A172 (cell line): Measurements from ENCODE around the gene ADGRG3. TPM values are rescaled to one million over a fixed set of nuclear protein-coding genes. Genes with fewer than 3 reads are reported as not detected.

Experiments used
- DNase-seq: peaks from one replicate; pipeline ENCODE4 v3.0.0-alpha.2; 2015; ENCODE audit warnings: low spot score
- total RNA-seq: library from RNA; depleted of rRNA; stranded (reverse); fragments of >200 nt; shearing (Covaris generic); gene quantifications from 2 replicates; pipeline ENCODE4 v1.2.3, GENCODE V29; 2014

Gene ADGRG3
- total RNA-seq, 1 experiment from 2014 or later: not detected

GRCh38 chr16:57679767-57680482, 11.8 kb downstream of the ADGRG3 start:
- DNase-seq: no peak

GRCh38 chr16:57680842-57681375, 12.8 kb downstream of the ADGRG3 start:
- DNase-seq: no peak

GRCh38 chr16:57681950-57682728, 14.0 kb downstream of the ADGRG3 start:
- DNase-seq: no peak

- DNase-seq: no peak
These were observed 14.9 kb downstream of the ADGRG3 start for GRCh38 chr16:57682809-57683635.

- no peak for DNase-seq
These were observed 15.8 kb downstream of the ADGRG3 start for GRCh38 chr16:57683636-57684545.

GRCh38 chr16:57684626-57685358, 16.7 kb downstream of the ADGRG3 start:
- no peak for DNase-seq

- DNase-seq: no peak
These were observed 17.5 kb downstream of the ADGRG3 start for GRCh38 chr16:57685633-57686032.

- DNase-seq: no peak
These were observed 18.5 kb downstream of the ADGRG3 start for GRCh38 chr16:57686577-57686976.

GRCh38 chr16:57687363-57687929, 19.3 kb downstream of the ADGRG3 start:
- DNase-seq: no peak

- no peak for DNase-seq
These were observed 20.4 kb downstream of the ADGRG3 start for GRCh38 chr16:57688487-57688986.

- DNase-seq: no peak
These were observed 21.1 kb downstream of the ADGRG3 start for GRCh38 chr16:57688987-57689761.

GRCh38 chr16:57689762-57690558, 21.9 kb downstream of the ADGRG3 start:
- no peak for DNase-seq

- no peak for DNase-seq
These were observed 22.8 kb downstream of the ADGRG3 start for GRCh38 chr16:57690782-57691471.

- DNase-seq: no peak
These were observed 24.5 kb downstream of the ADGRG3 start for GRCh38 chr16:57692636-57693035.

- no peak for DNase-seq
These were observed 25.4 kb downstream of the ADGRG3 start for GRCh38 chr16:57693550-57693949.

GRCh38 chr16:57694231-57694724, 26.2 kb downstream of the ADGRG3 start:
- DNase-seq: no peak
